Glutamatergic neuron (in vitro differentiated cells): ENCODE data around the gene MXD4. TPM values are rescaled to one million over a fixed set of nuclear protein-coding genes. Genes with fewer than 3 reads are reported as not detected.
"Not testable (repeated sequence)": the region's sequence is repeated elsewhere in the genome, so short reads cannot be mapped to it uniquely, and the experiment has no call there.

Experiments used
- DNase-seq: peaks from one replicate; pipeline ENCODE4 v3.0.0; 2022
- H3K27ac Mint-ChIP-seq: one replicate; pipeline ENCODE4 v1.8.0; 2020; ENCODE audit warnings: mild to moderate bottlenecking, mixed read lengths, inconsistent platforms; ENCODE audit not compliant: unreplicated experiment
- H3K27me3 Mint-ChIP-seq: one replicate; pipeline ENCODE4 v1.8.0; 2020; ENCODE audit warnings: mild to moderate bottlenecking, moderate library complexity, mixed read lengths, inconsistent platforms; ENCODE audit not compliant: unreplicated experiment
- H3K36me3 Mint-ChIP-seq: one replicate; pipeline ENCODE4 v1.8.0; 2020; ENCODE audit warnings: mild to moderate bottlenecking, mixed read lengths, inconsistent platforms; ENCODE audit not compliant: unreplicated experiment
- H3K4me1 Mint-ChIP-seq: one replicate; pipeline ENCODE4 v1.8.0; 2020; ENCODE audit warnings: mild to moderate bottlenecking, low read depth, mixed read lengths, inconsistent platforms; ENCODE audit not compliant: unreplicated experiment
- H3K4me3 Mint-ChIP-seq: one replicate; pipeline ENCODE4 v1.8.0; 2020; ENCODE audit warnings: mild to moderate bottlenecking, mixed read lengths, inconsistent platforms; ENCODE audit not compliant: unreplicated experiment
- H3K9me3 Mint-ChIP-seq: one replicate; pipeline ENCODE4 v1.8.0; 2020; ENCODE audit warnings: mild to moderate bottlenecking, moderate library complexity, mixed read lengths, inconsistent platforms; ENCODE audit not compliant: unreplicated experiment
- CTCF ChIP-seq: fragments of 200-600 bp; sonication (generic); IDR thresholded peaks from one replicate; pipeline ENCODE4 v1.5.0; 2021; ENCODE audit not compliant: partially characterized antibody, unreplicated experiment
- total RNA-seq: library from RNA; stranded (reverse); fragmentation: NEBNext Ultra II Directional; extraction: Animal tissue kit (Norgen Biotek cat#: 25700); gene quantifications from one replicate; pipeline ENCODE4 v1.2.1, GENCODE V29; 2021; ENCODE audit not compliant: unreplicated experiment

Gene MXD4
- total RNA-seq, 1 donor from 2014 or later: 143 TPM

GRCh38 chr4:2275546-2276251, 13.8 kb upstream of the MXD4 start:
- Mint-ChIP-seq H3K27ac (no peak overlapping the region), H3K9me3 (peaks cover 2% of the 10 kb centered on the region), H3K4me3 (no peak overlapping the region), H3K4me1 (no peaks in the 10 kb centered on the region), H3K27me3 (no peaks in the 10 kb centered on the region), H3K36me3 (no peaks in the 10 kb centered on the region)
- peak; percentile 5 for DNase-seq
- TF ChIP-seq CTCF: no peak

- not testable (repeated sequence) for H3K4me3 Mint-ChIP-seq, H3K4me1 Mint-ChIP-seq, H3K9me3 Mint-ChIP-seq, H3K27ac Mint-ChIP-seq, H3K27me3 Mint-ChIP-seq, H3K36me3 Mint-ChIP-seq
- DNase-seq: peak; percentile 3
These were observed 13.1 kb upstream of the MXD4 start for GRCh38 chr4:2275044-2275397.

- Mint-ChIP-seq H3K9me3 (no peaks in the 10 kb centered on the region), H3K4me1 (peaks cover 1% of the 10 kb centered on the region), H3K27me3 (no peaks in the 10 kb centered on the region), H3K4me3 (no peak overlapping the region), H3K27ac (no peak overlapping the region), H3K36me3 (no peaks in the 10 kb centered on the region)
- no peak for TF ChIP-seq CTCF
- DNase-seq: peak; percentile 6
These were observed 12.6 kb upstream of the MXD4 start for GRCh38 chr4:2274320-2275043.

- no peak for DNase-seq
- no peaks in the 10 kb centered on the region for H3K9me3 Mint-ChIP-seq
- no peaks in the 10 kb centered on the region for H3K36me3 Mint-ChIP-seq
- no peaks in the 10 kb centered on the region for H3K27me3 Mint-ChIP-seq
- H3K4me1 Mint-ChIP-seq: peaks cover 4% of the 10 kb centered on the region
- no peak overlapping the region for H3K27ac Mint-ChIP-seq
- TF ChIP-seq CTCF: no peak
- no peak overlapping the region for H3K4me3 Mint-ChIP-seq
These were observed 11.9 kb upstream of the MXD4 start for GRCh38 chr4:2273657-2274319.

GRCh38 chr4:2273221-2273620, 11.3 kb upstream of the MXD4 start:
- Mint-ChIP-seq H3K27ac (peak overlapping the region; percentile 14), H3K4me1 (peaks cover 4% of the 10 kb centered on the region), H3K27me3 (peaks cover 1% of the 10 kb centered on the region), H3K36me3 (no peaks in the 10 kb centered on the region), H3K4me3 (peak overlapping the region; percentile 54), H3K9me3 (no peaks in the 10 kb centered on the region)
- no peak for DNase-seq
- no peak for TF ChIP-seq CTCF
